ENCODE results near the gene UVRAG. TPM values are rescaled to one million over a fixed set of nuclear protein-coding genes. Genes with fewer than 3 reads are reported as not detected.

The UVRAG gene
- total RNA-seq, 2 experiments from 2014 or later = 16.5 to 19.5 TPM

DNA sequence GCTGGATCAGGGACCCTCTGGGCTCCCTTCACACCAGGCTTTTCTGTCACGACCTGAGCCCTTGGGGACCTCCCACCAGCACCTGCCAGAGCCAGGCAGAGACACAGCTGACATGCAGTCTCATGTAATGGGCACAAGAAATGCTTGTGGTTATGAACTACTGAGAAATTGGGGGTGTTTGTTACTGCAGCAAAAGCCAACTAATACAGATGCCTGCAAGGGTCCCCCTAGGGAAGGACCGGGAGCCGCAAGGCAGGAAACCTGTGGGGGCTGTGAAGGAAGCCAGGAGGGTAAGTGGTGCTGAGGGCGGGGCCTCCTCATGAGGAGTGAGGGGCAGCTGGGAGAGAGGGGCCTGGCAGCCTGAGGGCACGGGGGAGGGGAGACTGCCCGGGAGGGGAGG is 374.7 kb downstream of the UVRAG start:
- no peak overlapping the region for H3K27ac ChIP-seq (ENCODE audit: low read depth in 1 of 2, low read length in 2 of 2)
- Mint-ChIP-seq H3K4me3 (no peak overlapping the region), H3K4me1 (ENCODE audit: low read depth) (no peaks in the 10 kb centered on the region), H3K36me3 (ENCODE audit: low read depth) (no peaks in the 10 kb centered on the region), H3K9me3 (no peaks in the 10 kb centered on the region), H3K27ac (no peak overlapping the region), H3K27me3 (no peaks in the 10 kb centered on the region)
- TF ChIP-seq, protein P1, sequence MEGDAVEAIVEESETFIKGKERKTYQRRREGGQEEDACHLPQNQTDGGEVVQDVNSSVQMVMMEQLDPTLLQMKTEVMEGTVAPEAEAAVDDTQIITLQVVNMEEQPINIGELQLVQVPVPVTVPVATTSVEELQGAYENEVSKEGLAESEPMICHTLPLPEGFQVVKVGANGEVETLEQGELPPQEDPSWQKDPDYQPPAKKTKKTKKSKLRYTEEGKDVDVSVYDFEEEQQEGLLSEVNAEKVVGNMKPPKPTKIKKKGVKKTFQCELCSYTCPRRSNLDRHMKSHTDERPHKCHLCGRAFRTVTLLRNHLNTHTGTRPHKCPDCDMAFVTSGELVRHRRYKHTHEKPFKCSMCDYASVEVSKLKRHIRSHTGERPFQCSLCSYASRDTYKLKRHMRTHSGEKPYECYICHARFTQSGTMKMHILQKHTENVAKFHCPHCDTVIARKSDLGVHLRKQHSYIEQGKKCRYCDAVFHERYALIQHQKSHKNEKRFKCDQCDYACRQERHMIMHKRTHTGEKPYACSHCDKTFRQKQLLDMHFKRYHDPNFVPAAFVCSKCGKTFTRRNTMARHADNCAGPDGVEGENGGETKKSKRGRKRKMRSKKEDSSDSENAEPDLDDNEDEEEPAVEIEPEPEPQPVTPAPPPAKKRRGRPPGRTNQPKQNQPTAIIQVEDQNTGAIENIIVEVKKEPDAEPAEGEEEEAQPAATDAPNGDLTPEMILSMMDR (IDR thresholded peaks at IDR 0.05) = no peak
- H3K36me3 ChIP-seq (ENCODE audit: insufficient read depth, low read length) = no peaks in the 10 kb centered on the region
- H3K4me3 ChIP-seq (ENCODE audit: low read length) = no peak overlapping the region
- intact Hi-C loops (cut with DNase I, micrococcal nuclease) = no loop called here
- H3K27me3 ChIP-seq (ENCODE audit: control insufficient read depth in 1 of 2, insufficient read depth in 2 of 2, low read length in 2 of 2) = no peaks in the 10 kb centered on the region
- ATAC-seq (ENCODE audit: poor library complexity) (no peak), DNase-seq (no peak)
- no peaks in the 10 kb centered on the region for H3K4me1 ChIP-seq (ENCODE audit: insufficient read depth, low read length)
- ChIA-PET CTCF (no interaction called here), POLR2A (no interaction called here)
- H3K9me3 ChIP-seq (ENCODE audit: control insufficient read depth in 1 of 2, insufficient read depth in 1 of 2, low read length in 2 of 2) = no peaks in the 10 kb centered on the region

DNA sequence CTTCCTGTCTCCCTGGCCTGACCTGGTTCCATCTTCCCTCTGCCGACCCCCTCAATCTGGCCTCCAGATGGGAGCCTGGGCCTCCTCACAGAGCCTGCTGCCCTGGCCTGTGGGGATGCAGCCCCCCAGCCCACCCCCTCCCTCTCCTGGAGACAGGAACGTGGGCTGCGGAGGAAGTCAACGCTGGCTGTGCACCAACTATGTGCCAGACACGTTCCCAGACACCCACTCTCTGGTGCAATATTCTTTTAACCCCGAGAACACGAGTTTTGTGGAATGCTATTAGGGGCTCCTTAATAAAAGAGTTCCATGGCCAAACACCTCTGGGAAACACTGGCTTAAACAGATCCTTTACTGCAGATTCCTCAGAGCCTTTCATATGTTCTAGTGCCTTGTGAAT is 375.4 kb downstream of the UVRAG start:
- ChIA-PET POLR2A (no interaction called here), CTCF (no interaction called here)
- no peaks in the 10 kb centered on the region for H3K36me3 Mint-ChIP-seq (ENCODE audit: low read depth)
- ATAC-seq (ENCODE audit: poor library complexity) (no peak), DNase-seq (no peak)
- H3K9me3 ChIP-seq (ENCODE audit: control insufficient read depth in 1 of 2, insufficient read depth in 1 of 2, low read length in 2 of 2) = no peaks in the 10 kb centered on the region
- intact Hi-C loops (cut with DNase I, micrococcal nuclease) = no loop called here
- no peak overlapping the region for H3K4me3 Mint-ChIP-seq
- no peak overlapping the region for H3K27ac Mint-ChIP-seq
- no peaks in the 10 kb centered on the region for H3K4me1 Mint-ChIP-seq (ENCODE audit: low read depth)
- H3K27ac ChIP-seq (ENCODE audit: low read depth in 1 of 2, low read length in 2 of 2) = no peak overlapping the region
- H3K9me3 Mint-ChIP-seq = no peaks in the 10 kb centered on the region
- no peaks in the 10 kb centered on the region for H3K27me3 Mint-ChIP-seq
- H3K27me3 ChIP-seq (ENCODE audit: control insufficient read depth in 1 of 2, insufficient read depth in 2 of 2, low read length in 2 of 2) = no peaks in the 10 kb centered on the region
- H3K36me3 ChIP-seq (ENCODE audit: insufficient read depth, low read length) = no peaks in the 10 kb centered on the region
- no peak overlapping the region for H3K4me3 ChIP-seq (ENCODE audit: low read length)
- no peaks in the 10 kb centered on the region for H3K4me1 ChIP-seq (ENCODE audit: insufficient read depth, low read length)
- TF ChIP-seq, protein P1 (IDR thresholded peaks at IDR 0.05) = no peak

Other genes starting within 250 kb of the UVRAG start
- gene MAP6, start 146.2 kb upstream of the UVRAG start, total RNA-seq = not detected
- not detected for gene MOGAT2, start 97.4 kb upstream of the UVRAG start, total RNA-seq
- under 1 TPM; 0.19 to 0.25 TPM for gene DGAT2, start 46.4 kb upstream of the UVRAG start, total RNA-seq

Data from CD4-positive, alpha-beta T cell (primary cell).